Measurements from ENCODE around the gene RYR2.
"Not testable (repeated sequence)": the region's sequence is repeated elsewhere in the genome, so short reads cannot be mapped to it uniquely, and the experiment has no call there.

RYR2 gene

DNA sequence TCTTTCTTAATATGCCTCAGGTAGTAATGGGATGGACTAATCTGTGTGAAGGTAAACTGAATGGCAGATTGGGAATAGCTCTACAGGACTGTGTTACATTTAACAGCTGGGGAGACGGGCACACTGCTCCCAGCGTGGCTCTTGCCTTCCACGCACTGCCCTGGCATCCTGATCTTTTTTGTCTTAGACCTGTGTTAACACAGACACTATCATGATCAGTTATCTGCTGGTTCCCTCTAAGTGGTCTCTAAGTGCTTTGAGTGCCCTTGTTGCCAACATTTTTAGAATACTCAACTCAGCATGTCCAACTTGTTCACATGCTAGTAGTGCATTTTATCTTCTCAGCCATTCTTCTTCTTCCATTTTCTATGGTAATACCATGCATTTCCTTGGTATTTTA, 208.1 kb downstream of the RYR2 start:
- DNase-seq (ENCODE audit: low read depth in 2 of 2): no peak

DNA sequence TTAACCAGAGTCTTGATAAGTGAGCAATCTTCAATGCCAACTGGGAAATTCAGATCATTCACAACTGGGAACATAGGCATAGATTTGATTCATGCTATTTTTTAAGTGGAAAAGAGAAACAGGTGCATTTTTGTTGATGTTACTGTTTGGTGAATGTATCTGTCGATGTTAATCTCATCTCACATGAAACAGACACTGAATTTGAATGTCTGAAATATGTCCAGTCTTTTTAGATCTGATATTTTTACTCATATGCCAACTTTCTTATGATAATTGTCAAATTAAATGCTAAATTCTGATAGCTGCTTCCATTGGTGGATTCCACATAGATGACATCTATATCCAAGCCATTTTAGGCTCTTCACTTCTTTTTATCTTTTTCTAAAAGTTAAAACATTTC, 213.1 kb downstream of the RYR2 start:
- DNase-seq (ENCODE audit: low read depth in 2 of 2): no peak

GRCh38 chr1:237258871-237259270, 216.9 kb downstream of the RYR2 start:
- DNase-seq (ENCODE audit: low read depth in 2 of 2): no peak

- no peak for DNase-seq (ENCODE audit: low read depth in 2 of 2)
Observed at GRCh38 chr1:237261198-237261597, 219.2 kb downstream of the RYR2 start.

DNA sequence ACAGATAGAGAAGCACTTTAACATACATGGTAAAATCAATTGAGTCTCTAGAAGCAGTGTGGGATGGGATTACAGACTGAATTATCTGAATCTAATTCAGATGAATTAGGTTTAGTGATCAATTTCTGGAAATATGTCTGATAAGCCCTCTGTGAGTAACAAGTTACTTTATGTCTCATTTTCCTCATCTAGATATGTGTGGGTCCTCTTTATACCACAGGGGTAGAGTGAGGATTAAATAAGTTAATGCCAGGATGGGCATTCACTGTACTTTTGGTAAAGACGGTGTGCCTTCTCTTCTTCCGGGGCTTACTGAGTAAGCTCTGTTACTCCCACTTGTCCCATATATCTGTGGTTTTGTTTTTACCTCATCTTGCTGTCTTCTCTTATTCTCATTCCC, 225.8 kb downstream of the RYR2 start:
- DNase-seq (ENCODE audit: low read depth in 2 of 2): no peak

- DNase-seq (ENCODE audit: low read depth in 2 of 2): no peak
Observed at GRCh38 chr1:237269938-237270337, 228.0 kb downstream of the RYR2 start.

GRCh38 chr1:237270353-237270752, 228.4 kb downstream of the RYR2 start:
- DNase-seq (ENCODE audit: low read depth in 2 of 2): no peak

- DNase-seq (ENCODE audit: low read depth in 2 of 2): not testable (repeated sequence)
Observed at GRCh38 chr1:237277994-237278393, 236.0 kb downstream of the RYR2 start.

DNA sequence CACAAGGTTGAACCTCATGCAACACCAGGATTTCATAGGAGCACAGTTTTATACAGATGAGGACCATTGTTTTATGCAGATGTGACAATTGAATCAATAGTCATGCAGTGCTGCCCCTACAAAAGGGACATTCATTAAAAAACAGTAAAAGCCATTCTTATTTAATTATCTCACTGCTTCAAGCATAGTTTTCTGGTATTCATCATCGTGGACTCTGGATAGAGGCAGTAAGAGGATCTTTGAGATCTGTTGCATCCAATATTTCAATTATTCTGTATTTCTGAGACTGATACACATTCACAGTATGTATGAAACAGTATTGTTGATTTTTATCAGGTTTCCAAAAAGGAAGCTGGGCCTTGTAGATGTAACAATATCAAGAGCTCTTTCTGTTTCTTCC, 237.6 kb downstream of the RYR2 start:
- DNase-seq (ENCODE audit: low read depth in 2 of 2): no peak

DNA sequence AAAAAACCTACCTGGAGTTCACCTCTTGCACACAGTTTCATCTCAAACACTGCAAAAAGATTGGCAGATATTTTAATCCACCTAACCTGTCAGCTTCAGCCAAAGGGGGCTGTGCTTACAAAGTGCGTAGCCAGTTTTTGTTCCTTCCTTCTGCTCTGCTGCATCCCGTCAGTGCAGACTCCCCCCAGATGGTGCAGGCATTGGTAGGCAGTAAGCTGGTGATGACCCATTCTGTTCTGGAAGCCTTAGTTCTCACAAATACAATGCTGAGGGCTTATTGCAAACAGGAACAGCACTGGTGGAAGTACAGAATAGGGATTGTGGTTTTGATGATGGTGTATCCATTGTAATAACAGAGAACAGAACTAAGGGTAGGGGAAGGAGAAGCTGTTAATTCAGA, 239.5 kb downstream of the RYR2 start:
- no peak for DNase-seq (ENCODE audit: low read depth in 2 of 2)

DNA sequence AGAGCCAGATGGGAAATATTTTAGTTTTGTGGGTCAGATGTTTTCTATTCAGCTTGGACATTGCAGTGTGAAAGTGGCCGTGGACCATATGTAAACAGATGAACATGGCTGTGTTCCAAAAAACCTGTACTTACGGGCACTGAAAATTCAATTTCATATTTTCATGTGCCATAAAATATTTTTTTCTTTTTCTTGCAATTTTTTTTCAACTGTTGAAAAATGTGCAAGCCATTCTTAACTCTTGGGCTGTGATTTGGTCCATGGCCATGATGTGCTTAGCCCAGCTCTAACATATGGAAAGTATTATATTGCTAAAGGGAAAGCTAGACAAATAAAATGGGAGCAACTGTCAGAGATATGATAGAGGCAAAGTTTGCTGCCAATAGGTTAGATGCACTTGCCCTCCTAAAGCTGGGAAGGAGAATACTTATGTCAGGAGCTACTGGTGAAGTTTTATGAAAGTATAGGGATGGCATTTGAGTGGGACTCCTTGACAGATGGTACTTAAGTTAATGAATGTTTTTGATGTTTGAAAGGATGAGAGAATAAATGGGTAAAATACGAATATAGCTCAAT, 240.3 kb downstream of the RYR2 start:
- DNase-seq (ENCODE audit: low read depth in 2 of 2): no peak

- DNase-seq (ENCODE audit: low read depth in 2 of 2): no peak
Observed at GRCh38 chr1:237287876-237288521, 246.0 kb downstream of the RYR2 start.

GRCh38 chr1:237293804-237294203, 251.8 kb downstream of the RYR2 start:
- DNase-seq (ENCODE audit: low read depth in 2 of 2): no peak

DNA sequence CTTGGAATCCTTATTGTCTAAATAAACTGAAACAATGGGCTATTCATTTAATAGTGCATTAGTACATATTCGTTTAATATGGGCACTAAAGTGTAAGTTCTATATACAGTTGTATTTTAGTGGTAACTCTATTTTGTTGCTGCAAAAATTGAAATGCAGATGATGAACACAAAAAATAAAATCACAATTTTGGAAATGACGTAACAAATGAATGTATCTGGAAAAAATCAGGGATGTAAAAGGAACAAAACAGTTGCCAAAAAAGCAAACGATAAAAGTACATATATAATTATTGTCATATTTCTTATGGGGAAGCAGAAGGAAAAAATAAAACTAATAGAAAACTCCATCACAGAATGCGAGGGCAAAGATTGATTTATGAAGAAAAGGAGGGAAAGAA, 254.9 kb downstream of the RYR2 start:
- DNase-seq (ENCODE audit: low read depth in 2 of 2): no peak

GRCh38 chr1:237300642-237301041, 258.7 kb downstream of the RYR2 start:
- no peak for DNase-seq (ENCODE audit: low read depth in 2 of 2)

GRCh38 chr1:237303929-237304328, 261.9 kb downstream of the RYR2 start:
- DNase-seq (ENCODE audit: low read depth in 2 of 2): no peak

DNA sequence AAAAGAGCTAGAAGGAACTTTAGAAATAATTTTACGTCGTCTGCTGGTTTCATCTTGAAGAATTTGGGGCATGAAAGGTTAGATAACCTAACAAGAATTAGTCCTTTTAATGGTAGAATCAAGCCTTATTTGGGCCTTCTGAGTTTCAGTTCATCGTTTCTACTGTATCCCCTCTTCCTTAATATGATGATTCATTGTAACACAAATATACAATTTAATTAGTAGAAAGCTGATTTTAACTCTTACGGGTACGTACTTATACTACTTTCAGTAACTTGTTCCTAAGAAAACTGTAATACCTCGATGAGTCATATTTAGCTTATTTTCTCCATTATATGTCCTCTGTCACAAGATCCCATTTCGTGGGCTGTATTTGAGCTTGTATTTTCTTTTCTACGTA, 264.7 kb downstream of the RYR2 start:
- no peak for DNase-seq (ENCODE audit: low read depth in 2 of 2)

DNA sequence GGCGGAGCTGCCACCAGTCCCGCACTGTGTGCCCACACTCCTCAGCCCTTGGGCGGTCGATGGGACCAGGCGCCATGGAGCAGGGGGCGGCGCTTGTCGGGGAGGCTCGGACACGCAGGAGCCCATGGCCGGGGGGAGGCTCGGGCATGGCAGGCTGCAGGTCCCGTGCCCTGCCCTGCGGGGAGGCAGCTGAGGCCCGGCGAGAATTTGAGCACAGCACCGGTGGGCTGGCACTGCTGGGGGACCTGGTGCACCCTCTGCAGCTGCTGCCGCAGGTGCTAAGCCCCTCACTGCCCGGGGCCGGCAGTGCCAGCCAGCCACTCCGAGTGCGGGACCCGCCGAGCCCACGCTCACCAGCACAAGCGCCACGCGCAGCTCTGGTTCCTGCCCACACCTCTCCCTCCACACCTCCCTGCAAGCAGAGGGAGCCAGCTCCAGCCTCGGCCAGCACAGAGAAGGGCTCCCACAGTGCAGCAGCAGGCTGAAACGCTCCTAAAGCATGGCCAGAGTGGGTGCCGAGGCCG, 267.7 kb downstream of the RYR2 start:
- DNase-seq (ENCODE audit: low read depth in 2 of 2): no peak

GRCh38 chr1:237316352-237316751, 274.4 kb downstream of the RYR2 start:
- DNase-seq (ENCODE audit: low read depth in 2 of 2): no peak

GRCh38 chr1:237318748-237319147, 276.8 kb downstream of the RYR2 start:
- DNase-seq (ENCODE audit: low read depth in 2 of 2): no peak

DNA sequence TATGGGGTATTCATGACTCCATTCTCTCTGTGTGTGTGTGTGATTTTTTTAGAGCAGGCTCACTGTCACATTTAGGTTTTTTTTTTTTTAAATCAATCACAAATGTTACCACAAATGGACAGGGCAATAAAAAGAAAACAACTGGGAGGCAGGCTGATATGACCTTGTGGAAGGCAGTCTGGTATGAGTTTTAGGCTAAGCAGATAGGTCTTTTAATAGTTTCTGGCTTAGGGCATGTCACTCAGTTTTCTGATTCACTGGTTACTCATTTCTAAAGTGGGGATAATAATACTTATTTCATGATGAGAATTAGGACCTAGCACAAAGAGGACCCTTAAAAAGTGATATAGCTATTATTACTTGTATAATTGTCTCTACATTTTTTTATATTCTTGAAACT, 278.9 kb downstream of the RYR2 start:
- no peak for DNase-seq (ENCODE audit: low read depth in 2 of 2)

GRCh38 chr1:237324226-237324625, 282.2 kb downstream of the RYR2 start:
- no peak for DNase-seq (ENCODE audit: low read depth in 2 of 2)

GRCh38 chr1:237327061-237327460, 285.1 kb downstream of the RYR2 start:
- DNase-seq (ENCODE audit: low read depth in 2 of 2): no peak

GRCh38 chr1:237340892-237341291, 298.9 kb downstream of the RYR2 start:
- no peak for DNase-seq (ENCODE audit: low read depth in 2 of 2)
